GM19240 (cell line): ENCODE measurements around the gene KLF7.

Source experiments
- DNase-seq: peaks from one replicate; pipeline ENCODE4 v3.0.0; 2011; ENCODE audit warnings: low spot score; ENCODE audit not compliant: insufficient read length

The KLF7 gene

GRCh38 chr2:207095963-207096362 is 69.8 kb downstream of the KLF7 start:
- DNase-seq, result no peak

GRCh38 chr2:207093234-207093633 is 72.5 kb downstream of the KLF7 start:
- DNase-seq, result no peak

- DNase-seq, result no peak
These were observed 72.9 kb downstream of the KLF7 start for GRCh38 chr2:207092818-207093217.

DNA sequence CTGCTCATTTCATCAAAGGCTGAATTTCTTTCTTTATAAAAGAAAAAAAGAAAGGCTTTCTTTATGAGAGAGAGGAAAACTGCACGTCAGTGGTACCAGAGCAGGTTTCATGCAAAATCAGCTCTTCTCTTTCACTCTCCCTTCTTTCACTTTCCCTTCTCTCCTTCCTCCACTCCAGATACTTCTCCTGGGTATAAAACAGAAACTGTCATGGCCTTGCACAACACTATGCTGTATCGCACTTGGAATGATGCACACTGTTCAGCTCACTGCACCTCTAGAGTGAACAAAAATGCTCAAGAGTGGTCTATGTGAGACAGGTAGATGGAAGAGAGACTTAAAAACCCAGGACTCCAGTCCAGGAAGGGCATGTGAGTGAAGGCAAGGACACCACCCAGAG is 73.8 kb downstream of the KLF7 start:
- DNase-seq, result no peak

DNA sequence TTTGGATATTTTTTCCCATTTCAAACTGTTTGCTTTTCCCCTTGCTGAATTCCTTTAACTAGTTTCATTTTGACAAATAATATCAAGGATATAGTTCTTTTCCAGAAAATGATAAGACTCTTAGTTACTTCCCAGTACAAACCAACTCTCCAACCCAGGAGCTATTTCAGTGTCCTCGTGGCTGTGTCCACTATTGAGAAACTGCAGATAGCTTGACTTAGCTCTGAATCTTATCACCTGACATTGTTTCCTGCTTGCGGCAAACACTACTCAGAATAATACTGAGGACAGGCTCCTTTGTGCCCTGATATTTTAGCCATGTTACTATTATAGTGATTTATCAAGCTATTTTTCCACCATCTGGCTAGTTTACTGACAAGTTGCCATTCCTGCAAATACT is 74.6 kb downstream of the KLF7 start:
- no peak for DNase-seq

DNA sequence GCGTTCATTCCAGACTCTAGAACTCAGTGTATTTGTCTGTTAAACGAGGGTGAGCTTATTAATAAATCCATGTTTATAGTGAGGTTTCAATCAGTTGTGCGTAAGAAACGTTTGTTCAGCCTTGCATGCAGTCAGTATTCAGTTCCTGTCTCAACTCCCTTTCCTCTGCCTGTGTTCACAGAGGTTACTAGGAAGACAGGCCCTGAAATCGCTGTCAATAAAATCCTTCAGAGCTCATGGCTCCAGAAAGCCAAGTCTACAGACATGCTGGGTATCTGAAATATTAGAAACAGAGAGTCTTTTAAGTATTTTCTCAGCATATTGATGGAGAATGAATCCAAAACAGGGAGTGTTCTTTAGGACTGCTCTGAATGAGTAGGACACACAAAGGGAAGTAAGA is 75.4 kb downstream of the KLF7 start:
- DNase-seq, result no peak

- no peak for DNase-seq
These were observed 76.9 kb downstream of the KLF7 start for GRCh38 chr2:207088839-207089238.

GRCh38 chr2:207088276-207088675 is 77.5 kb downstream of the KLF7 start:
- no peak for DNase-seq

DNA sequence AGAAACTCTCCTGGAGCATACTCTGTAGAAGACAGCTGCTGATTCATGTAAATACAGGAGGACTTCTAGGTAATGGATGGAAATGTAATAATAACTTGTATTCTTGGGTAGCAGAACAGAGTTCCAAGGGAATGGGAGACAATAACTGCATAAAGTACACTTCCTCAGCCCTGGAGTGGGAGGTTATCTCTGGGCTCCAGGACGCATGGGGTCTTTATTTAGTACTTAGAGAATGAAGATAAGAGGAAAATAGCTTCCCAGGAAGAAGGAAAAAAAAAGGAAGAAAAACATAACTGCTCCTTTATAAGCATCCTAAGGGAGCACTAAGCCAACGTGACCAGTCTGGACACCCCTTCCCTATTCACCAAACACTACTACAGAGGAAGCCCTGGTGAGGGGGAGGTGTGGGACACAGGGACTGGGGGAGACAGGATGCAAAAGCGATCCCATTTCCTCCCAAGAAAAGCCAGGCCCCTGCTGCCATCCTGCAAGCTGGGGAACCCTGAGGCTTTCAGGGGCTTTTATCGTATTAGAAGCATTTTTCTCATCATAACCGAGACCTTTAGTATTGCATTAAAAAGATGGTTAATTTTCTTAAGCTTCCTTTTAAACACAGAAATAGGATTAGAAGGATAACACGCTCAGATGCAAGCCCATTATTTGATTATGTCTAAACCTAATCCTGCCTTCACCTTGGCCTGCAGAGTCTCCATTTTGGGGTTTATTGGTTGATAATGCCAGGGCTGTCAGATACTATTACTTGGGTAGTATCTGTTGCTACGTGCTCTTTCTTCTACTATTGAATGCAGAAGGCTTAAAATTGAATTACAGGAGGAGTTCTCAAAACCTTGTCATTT is 78.5 kb downstream of the KLF7 start:
- no peak for DNase-seq

DNA sequence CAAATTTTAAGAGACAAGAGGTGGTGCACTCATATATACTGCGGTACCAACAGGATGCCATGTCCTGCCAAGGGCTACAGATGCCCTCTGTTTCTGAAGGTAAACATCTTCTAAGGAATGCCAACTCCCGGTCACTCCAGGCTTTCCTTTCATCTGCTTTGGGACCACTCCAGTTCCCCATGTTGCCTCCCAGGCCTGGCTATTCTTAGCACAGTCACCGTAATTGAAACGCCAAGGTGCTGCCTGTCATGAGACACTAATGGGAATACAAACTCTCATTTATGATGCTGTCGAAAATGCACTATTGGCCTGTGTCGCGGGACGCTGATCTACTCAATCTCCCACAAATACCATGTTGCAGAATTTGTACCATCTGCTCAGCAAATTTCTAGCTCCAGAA is 79.6 kb downstream of the KLF7 start:
- DNase-seq, result no peak

- no peak for DNase-seq
These were observed 80.6 kb downstream of the KLF7 start for GRCh38 chr2:207085110-207085509.

GRCh38 chr2:207083361-207084110 is 82.2 kb downstream of the KLF7 start:
- DNase-seq, result no peak

DNA sequence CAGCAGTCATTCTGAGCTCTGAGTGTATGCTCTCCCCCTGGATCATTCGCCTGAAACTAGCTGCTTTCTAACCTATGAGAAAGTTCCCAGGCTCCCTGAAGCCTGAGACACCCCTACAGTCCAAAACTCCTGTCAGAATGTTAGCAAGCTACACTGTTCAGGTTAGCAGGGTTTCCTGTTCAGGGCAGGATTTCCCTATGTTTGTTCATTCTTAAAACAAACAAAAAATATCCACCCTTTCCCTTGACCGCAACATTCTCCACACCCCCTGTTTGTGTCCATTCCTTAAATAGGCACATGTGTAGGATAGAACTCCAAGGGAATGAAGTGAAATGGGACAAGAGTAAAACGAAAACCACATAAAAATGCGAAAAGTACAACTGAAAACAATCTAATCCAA is 83.1 kb downstream of the KLF7 start:
- DNase-seq, result no peak

DNA sequence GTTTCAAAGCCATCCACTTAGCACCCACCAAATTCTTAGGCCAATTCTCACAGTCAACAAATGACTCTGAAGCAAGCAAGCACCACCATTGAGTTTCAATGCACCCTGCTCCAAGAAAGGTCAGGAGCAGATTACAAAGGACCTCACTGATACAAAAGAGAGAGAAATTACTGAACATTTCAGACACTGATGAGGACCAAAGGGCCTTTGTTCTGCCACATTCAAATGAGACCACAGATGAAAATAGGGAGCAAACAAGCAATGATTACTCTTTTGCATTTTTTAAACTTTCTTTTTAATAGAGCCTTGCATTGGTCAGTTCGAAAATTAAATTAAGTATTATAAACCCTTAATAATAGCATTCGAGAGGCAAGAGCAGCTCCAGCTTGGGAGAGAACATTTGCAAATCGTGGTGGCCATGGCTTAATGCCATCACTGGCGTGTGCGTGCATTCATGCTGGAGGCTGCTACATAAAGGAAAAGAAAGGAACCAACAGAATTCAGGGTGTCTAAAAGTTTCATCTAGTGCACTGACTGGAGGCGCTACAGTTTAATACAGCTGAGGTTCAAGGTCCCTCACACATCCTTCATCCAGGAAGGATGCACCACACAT is 87.5 kb downstream of the KLF7 start:
- no peak for DNase-seq

GRCh38 chr2:207077266-207077665 is 88.5 kb downstream of the KLF7 start:
- DNase-seq, result no peak

GRCh38 chr2:207075456-207075855 is 90.3 kb downstream of the KLF7 start:
- DNase-seq, result no peak

DNA sequence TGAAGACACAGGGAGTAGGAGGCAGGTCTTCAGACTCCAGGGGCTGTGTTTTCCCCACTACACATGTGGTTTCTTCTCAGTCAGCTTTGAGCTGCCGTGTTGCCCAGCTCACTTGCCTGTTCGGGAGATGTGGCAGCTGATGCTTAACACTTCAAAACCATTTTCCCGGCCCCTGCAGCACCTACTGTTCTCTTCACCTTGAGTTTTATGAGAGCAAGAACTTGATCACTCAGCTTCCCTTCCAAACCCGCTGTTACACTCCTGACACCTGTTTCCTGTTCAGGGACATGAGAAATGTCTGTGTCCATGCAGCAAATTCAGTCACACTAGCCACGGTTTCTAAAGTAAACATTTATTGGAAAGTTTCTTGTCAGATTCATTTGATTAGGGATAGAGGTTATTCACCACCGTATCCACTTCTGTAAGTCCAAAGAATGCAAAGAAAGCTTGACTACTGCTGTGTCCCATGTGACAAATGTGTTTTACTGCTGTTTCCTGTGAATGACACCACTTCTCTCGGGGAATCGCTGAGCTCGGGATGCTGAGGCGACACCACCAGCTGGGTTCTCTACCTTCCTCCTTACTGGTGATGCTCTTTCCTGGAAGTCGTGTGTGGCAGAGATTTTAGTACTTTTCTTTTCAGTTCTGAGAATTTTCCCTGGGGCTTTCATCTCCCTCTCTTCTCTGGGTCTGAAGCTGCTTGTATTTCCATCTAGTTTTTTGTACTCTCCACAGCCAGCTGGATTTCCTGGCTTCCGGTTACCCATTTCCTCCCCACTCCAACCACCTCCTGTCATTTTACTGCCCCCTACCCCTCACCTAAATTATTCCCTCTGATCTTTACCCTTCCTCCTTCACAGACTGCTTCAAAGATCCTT is 91.7 kb downstream of the KLF7 start:
- DNase-seq, result peak; percentile 14

- DNase-seq, result no peak
These were observed 92.3 kb downstream of the KLF7 start for GRCh38 chr2:207073412-207073800.

GRCh38 chr2:207072571-207072970 is 93.2 kb downstream of the KLF7 start:
- DNase-seq, result no peak

DNA sequence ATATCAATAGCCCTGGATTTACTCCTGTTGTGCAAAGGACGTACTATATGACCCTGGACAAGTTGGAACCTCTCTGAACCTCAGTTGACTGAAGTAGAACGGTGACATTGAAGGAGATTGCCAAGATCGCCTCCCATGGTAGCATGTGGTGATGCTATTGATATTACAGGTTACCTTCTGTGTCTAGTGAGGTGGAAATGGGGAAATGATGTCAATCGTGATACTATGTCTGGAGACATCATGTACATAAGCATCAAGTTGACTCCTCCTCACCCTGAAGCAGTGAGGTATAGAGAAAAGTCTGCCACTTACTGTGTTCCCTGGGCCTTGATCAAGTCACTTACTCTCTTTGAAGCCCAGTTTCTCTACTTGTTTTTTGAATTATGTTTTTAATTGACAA is 93.9 kb downstream of the KLF7 start:
- no peak for DNase-seq

- no peak for DNase-seq
These were observed 98.3 kb downstream of the KLF7 start for GRCh38 chr2:207067473-207067872.
